Mucosa of gallbladder (tissue), 1 donor: ENCODE measurements around the gene ZNF641. TPM values are rescaled to one million over a fixed set of nuclear protein-coding genes. Genes with fewer than 3 reads are reported as not detected.
"Not testable (repeated sequence)": the region's sequence is repeated elsewhere in the genome, so short reads cannot be mapped to it uniquely, and the experiment has no call there.

Experiments used
- DNase-seq: peaks from one replicate; pipeline ENCODE4 v3.0.0-alpha.2; 2020; ENCODE audit warnings: low spot score
- total RNA-seq: library from RNA; stranded (reverse); gene quantifications from one replicate; pipeline ENCODE4 v1.2.1, GENCODE V29; 2021
- donor health status: DM: no; HTN: no; CAD: no.

The ZNF641 gene
- total RNA-seq, 1 donor from 2014 or later = 29.9 TPM

DNA sequence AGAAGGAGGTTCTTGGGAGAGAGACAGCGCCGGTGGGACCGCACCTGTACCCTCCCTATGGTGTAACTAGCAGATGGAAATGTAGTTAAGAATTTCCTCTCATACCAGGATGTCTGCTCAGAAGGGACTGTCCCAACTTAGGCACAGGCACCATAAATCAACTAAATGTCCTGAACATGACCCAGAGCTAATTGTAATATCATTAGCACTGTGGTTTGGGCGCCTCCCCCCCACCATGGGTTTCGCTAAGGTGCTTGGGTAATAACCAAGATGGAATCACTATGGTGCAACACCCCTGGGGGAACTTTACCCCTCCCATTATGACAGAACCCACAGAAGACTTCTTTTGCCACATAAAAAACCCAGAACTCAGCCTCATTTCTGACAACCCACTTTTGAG, 15.9 kb downstream of the ZNF641 start:
- no peak for DNase-seq

DNA sequence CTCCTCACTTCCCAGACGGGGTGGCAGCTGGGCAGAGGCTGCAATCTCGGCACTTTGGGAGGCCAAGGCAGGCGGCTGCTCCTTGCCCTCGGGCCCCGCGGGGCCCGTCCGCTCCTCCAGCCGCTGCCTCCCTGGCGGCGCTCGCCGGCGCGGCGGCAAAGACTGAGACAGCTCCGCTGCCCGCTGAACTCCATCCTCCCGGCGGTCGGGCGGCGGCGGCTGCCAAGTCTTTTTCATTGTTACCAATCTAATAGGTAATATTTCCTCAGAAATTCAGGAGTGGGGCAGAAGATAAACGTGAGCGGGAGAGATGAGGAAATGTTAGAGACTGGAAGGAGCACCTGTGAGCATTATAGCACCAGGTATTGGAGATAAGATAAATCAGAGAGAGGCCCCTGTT, 17.0 kb downstream of the ZNF641 start:
- DNase-seq = not testable (repeated sequence)

DNA sequence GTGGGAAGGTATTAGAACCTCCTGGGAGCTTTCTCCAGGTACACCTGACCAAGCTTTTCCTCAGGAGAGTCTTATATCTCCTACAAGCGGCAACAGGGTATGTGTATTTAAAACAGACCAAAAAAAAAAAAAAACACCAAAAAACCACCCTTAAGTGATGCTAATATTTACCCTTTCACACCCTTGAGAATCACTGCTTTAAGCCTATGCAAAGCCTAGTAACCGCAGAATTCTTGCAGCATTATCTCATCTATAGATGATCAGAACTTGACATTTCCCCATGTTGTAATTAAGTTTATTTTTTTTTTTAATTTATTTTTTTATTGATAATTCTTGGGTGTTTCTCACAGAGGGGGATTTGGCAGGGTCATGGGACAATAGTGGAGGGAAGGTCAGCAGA, 19.3 kb downstream of the ZNF641 start:
- no peak for DNase-seq

DNA sequence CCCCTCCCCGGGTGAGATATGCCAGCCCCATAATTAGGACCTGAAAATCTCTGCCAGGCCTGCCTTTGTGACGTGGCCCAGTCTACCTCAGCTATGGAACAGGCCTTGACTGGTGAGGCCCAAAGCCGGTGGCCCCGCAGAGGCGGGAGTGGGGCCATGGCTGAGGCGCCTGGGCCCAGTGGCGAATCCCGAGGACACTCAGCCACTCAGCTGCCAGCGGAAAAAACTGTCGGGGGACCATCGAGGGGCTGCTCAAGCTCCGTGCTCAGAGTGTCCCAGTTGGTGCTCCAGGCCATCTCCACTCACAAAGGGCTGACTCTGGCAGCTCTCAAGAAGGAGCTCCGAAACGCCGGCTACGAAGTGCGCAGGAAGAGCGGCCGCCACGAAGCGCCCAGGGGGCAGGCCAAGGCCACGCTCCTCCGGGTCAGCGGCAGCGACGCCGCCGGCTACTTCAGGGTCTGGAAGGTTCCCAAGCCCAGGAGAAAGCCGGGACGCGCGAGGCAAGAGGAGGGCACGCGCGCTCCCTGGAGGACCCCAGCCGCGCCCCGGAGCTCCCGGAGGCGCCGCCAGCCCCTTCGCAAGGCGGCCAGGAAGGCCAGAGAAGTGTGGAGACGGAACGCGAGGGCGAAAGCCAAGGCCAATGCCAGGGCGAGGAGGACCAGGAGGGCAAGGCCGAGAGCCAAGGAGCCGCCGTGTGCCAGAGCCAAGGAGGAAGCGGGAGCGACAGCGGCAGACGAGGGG, 21.4 kb downstream of the ZNF641 start:
- no peak for DNase-seq

DNA sequence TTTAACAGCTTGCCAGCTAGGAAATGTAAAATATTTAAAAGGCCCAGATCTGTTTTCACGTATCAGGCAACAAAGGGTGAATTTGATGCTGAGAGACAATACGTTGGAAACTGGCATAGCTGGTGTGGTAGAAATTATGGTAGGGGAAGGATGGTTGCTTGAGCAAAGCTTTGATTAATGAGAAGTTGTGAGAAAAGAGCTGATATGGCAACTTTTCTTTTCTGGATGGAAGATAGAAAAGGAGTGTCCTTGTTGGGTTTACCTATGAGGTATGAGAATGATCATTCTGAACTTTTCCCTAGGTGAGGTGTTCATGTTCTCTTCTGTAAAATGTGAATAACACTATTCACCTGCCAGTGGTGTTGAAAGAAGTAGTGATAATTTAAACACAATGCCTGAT, 34.2 kb downstream of the ZNF641 start:
- no peak for DNase-seq

DNA sequence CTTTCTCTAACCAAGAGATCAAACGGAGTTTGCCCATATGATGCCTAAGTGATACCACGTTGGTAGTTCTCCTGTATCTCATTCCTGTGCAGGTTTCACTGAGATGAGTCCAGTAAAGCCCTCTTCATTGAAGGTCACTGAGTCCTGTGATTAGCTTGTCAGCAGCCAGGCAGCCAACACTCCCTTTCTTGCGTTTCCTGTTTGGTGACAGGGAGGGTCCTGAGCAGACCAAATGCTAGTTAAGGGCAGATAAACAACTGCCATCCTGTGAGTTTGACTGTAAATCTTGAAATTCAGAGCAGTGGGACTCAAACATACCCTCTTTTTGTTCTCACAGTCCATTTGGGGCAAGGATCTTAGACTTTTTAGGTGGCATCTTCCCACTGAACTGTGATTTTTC, 39.4 kb downstream of the ZNF641 start:
- DNase-seq = no peak

DNA sequence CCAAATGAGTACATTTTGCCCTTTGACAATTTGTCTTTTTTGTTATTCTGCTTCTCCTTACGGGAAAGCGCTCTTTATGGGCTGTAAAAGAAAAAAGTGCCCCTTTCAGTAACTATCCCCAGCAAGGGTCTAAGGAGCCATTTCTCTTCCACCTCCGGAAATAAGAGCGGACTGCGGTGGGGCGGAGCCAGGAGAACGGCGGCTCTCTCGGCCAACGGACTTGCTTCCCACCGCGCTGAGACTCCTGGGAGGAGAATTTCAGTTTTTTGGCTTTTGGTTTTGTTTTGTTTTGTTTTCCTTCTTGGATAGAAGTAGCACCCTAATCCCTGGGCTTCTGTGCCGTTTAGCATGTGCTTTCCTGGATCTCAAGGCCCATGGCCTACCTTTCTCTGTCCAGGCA, 43.5 kb downstream of the ZNF641 start:
- no peak for DNase-seq

DNA sequence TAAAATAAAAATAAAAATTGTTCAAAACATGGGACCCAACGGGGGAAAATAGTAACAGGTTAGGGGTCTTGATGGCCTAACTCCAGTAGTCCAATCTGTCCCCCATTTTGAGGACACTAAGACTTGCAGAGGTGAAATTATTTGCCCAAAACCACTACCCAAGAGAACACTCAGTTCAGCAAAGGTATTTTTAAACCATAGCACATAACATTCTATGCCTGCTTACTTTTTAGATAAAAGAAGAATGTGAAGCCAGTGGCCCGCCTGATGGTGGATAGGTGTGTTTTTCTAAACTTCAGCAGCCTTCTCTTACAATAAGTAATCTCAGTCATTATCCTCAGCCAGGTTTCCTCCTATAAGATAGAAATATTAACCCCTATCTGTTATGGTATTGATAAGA, 45.5 kb downstream of the ZNF641 start:
- no peak for DNase-seq

DNA sequence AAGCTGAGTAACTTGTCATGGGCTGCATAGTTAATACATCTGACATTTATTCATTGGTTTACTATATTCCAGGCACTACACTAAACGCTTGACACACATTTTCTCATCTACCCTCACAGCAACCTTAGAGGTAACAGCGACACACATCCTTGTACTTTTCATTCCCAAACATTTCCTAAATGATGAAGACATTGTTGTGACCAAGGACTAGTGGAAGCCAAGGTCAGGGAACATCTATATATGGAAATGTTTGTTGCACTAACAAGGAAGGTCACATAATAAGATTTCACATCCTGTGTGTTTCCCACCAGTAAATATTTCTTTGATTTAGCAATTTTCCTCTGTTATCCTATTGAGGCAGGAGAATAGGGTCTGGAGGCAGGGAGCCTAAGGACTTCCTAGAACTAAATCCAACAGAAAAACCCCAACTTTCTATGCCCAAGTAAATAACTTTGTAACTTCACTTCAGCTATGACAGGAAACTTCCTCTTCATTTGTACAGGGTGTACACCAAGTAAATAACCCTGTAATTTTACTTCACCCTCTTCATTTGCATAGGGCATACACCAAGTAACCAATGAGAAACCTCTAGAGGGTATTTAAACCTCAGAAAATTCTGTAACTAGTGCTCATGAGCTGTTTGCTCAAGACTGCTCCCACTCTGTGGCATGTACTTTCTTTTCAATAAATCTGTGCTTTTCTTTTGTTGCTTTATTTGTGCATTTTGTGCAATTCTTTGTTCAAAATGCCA, 48.4 kb downstream of the ZNF641 start:
- DNase-seq = no peak

DNA sequence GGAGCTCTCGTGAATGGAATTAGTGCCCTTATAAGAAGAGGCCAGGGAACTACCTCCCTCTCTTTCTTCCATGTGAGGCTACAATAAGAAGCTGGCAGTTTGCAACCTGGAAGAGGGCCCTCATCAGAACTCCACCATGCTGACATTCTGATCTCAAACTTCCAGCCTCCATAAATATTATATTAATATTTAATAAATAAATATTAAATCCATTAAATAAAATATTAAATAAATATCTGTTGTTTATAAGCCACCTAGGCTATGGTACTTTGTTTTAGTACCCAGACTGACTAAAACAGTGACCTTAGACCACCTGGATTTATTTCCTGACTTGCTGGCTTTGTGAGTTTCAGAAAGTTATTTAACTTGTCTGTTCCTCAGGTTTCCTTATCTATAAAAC, 49.9 kb downstream of the ZNF641 start:
- DNase-seq = no peak

DNA sequence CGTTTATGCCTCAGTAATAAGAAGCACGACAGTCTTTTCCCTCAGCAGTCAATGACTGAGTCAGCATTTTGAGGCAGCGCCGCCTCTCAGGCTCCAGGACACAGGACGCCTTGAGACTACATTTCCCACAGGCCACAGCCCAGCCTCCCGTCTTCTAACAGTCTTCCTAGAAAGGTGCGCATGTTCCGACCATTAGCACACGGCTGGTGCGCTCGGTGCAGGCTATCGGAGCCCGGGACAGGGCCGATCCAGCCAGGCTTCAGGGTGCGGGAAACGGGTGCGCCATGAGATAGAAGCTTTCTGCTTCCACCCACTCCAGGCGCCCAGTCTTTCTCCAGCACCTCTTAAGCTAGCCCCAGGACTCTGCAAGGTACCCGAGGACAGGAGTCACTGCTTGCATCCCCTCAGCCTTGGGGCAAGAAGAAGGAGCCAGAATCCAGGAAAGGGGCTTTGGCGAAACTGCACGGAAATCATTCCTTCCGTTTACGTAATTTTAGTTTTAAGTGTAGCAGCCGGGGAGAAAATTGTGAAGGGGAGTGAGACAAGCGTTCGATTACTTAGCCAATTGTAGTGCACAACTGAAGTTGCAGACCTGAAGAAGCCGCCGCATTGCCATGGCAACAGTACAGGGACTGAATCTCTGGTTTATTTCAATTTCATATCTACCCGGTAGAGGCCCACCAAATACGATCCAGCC, 54.0 kb downstream of the ZNF641 start:
- peak; percentile 86 for DNase-seq

DNA sequence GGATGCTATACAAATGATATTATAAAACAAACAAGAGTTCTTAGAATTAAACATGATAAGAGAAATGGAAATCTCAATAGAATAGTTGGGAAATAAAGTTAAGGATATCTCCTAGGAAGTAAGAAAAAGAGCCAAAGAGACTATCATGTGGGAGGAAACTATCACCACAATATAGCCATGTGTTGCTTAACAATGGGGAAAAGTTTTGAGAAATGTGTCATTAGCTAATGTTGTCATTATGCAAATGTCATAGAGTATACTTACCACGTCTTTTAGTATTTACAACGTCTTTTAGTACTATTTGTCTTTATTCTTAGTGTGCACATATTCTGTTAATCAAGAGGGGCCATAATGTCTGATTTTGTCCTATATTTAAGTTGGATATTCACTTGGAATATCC, 58.7 kb downstream of the ZNF641 start:
- no peak for DNase-seq

DNA sequence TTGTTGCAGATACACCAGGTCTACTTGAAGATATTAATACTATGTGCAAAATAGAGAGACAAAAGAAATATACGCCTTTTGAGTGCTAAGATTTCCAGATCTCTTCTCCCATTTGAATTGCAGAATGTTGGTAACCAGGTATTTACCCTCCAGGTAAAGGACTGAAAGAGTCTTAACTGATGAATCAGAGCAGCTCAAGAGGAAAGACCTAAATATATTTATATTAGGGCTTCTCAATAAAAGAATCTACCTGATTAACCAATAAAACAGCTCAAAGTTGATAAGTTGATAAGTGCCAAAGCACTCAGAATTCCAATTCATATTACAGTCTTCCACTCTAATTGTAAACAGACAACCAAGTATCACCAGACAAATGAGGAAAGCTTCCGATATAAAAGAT, 59.2 kb downstream of the ZNF641 start:
- DNase-seq = no peak

DNA sequence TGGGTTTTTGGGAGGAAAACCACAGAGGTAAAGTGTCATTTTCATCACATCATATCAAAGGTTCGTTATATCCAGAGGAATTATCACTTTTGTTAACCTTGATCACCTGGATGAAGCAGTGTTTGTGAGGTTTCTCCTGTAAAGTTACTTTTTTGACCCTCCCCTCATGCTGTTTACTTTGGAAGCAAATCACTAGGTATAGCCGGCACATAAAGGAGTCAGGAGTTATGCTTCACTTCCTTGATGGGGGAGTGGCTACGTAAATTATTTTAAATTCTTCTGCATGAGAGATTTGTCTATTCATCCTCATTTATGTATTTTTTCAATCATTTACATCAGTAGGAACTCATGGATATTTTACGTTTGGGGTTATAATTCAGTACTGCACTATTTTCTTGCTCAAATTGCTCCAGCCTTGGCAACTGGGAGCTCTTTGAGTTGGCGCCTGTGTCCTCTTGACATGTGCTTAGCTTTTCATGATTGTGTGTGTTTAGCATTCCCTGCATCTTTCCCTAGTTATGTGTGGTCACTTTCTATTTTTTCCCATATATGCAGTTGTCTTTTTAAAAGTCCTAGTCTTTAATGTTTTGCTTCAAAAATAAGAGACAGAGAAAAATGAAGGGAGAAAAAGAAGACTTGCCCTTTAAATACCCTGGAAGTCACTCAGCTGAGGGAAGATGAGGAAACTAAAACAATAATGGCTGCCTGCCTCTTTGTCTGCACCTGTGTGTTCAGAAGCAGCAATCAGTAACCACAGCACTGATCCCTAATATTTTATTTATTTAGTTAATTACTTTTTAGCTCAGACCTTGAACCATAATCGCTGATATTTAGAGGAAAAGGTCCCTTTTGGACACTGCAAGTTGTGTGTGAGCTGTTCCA, 62.1 kb downstream of the ZNF641 start:
- no peak for DNase-seq

Other genes starting within 250 kb of the ZNF641 start
- 11.8 TPM for gene SENP1, start 244.8 kb downstream of the ZNF641 start, total RNA-seq
- gene PFKM, start 231.6 kb downstream of the ZNF641 start, total RNA-seq = 103 TPM
- gene ASB8, start 193.4 kb downstream of the ZNF641 start, total RNA-seq = 39.5 TPM
- gene CCDC184, start 167.3 kb downstream of the ZNF641 start, total RNA-seq = 5.2 TPM
- gene OR10AD1, start 147.6 kb downstream of the ZNF641 start, total RNA-seq = not detected
- gene ANP32D, start 121.6 kb upstream of the ZNF641 start, total RNA-seq = not detected
- not detected for gene C12orf54, start 131.6 kb upstream of the ZNF641 start, total RNA-seq
- not detected for gene OR8S1, start 174.7 kb upstream of the ZNF641 start, total RNA-seq
- not detected for gene LALBA, start 219.1 kb upstream of the ZNF641 start, total RNA-seq